Esophagus muscularis mucosa (tissue), 4 donors: ENCODE data around the gene DGKQ. TPM values are rescaled to one million over a fixed set of nuclear protein-coding genes. Genes with fewer than 3 reads are reported as not detected.

ENCODE experiments used
- DNase-seq: peaks from one replicate; pipeline ENCODE4 v3.0.0-alpha.2; 2017; ENCODE audit errors: extremely low spot score
- H3K27ac ChIP-seq, 4 donors: fragments of 200-600 bp; sonication (generic); replicated peaks in 1 of 4; 1 replicate in 3 of 4; 2 replicates in 1 of 4; pipeline ENCODE4 v1.5.1; 2016 to 2019; ENCODE audit warnings: mild to moderate bottlenecking in 1 of 4
- H3K27me3 ChIP-seq, 4 donors: fragments of 200-600 bp; sonication (generic); one replicate each; pipeline versions ENCODE4 v1.5.1 to v1.6.0; 2016 to 2019
- H3K36me3 ChIP-seq, 4 donors: fragments of 200-600 bp; sonication (generic); one replicate each; pipeline ENCODE4 v1.5.1; 2016 to 2019
- H3K4me1 ChIP-seq, 4 donors: fragments of 200-600 bp; sonication (generic); one replicate each; pipeline ENCODE4 v1.5.1; 2016 to 2019
- H3K4me3 ChIP-seq, 4 donors: fragments of 200-600 bp; sonication (generic); 1 replicate in 2 of 4; 2 replicates in 2 of 4; pipeline ENCODE4 v1.5.1; 2016 to 2019; ENCODE audit warnings: mild to moderate bottlenecking in 4 of 4, moderate library complexity in 1 of 4
- H3K9me3 ChIP-seq, 4 donors: fragments of 200-600 bp; sonication (generic); 1 replicate in 3 of 4; 2 replicates in 1 of 4; pipeline ENCODE4 v1.5.1; 2016 to 2019
- CTCF ChIP-seq, 3 experiments: fragments of 200-600 bp in 2 of 3; fragments of 450-650 bp in 1 of 3; sonication (generic) in 2 of 3; IDR thresholded peaks; one replicate each; pipeline ENCODE4 v1.5.1; 2017 to 2019; ENCODE audit warnings: antibody characterized with exemption in 3 of 3, mild to moderate bottlenecking in 2 of 3, moderate library complexity in 1 of 3
- EP300 ChIP-seq: sonication (generic); formaldehyde crosslinking; IDR thresholded peaks from one replicate; pipeline ENCODE4 v1.6.1; 2017; ENCODE audit warnings: antibody characterized with exemption
- POLR2A ChIP-seq: fragments of 450-650 bp; IDR thresholded peaks from one replicate; pipeline ENCODE4 v1.6.1; 2017; ENCODE audit warnings: antibody characterized with exemption, moderate library complexity, mild to moderate bottlenecking, low read depth
- POLR2AphosphoS5 ChIP-seq, 2 donors: sonication (generic); formaldehyde crosslinking; IDR thresholded peaks; one replicate each; pipeline ENCODE4 v1.6.1; 2017; ENCODE audit warnings: antibody characterized with exemption in 2 of 2
- WGBS: methylation state at CpG from one replicate; pipeline ENCODE4 v1.1.5; 2018; 5-methylcytosine and 5-hydroxymethylcytosine counted together
- intact Hi-C: fragments of 100-400 bp; cut with DNase I; formaldehyde crosslinking; loops from one replicate; pipeline ENCODE4 v1.15.1; 2023
- total RNA-seq, 4 donors: library from RNA; depleted of rRNA; stranded (reverse); fragments of >200 nt; gene quantifications; one replicate each; pipeline versions ENCODE4 v1.1.0 to v1.2.1, GENCODE V29; 2016

The DGKQ gene
- total RNA-seq, 4 donors from 2014 or later, result 7.5 to 11.9 (median 9.9) TPM

- no peak for TF ChIP-seq POLR2A
- TF ChIP-seq POLR2AphosphoS5 (IDR thresholded peaks at IDR 0.05), result no peak
- no peak for TF ChIP-seq EP300
- no peak for TF ChIP-seq CTCF (IDR thresholded peaks at IDR 0.05)
- intact Hi-C loops, result no loop called here
- H3K27ac ChIP-seq, result no peak overlapping the region
- WGBS, result 83% methylated on average over 7 of the region's 21 CpGs
- H3K9me3 ChIP-seq, result no peaks in the 10 kb centered on the region
- peaks cover 4 to 24% (median 16%) of the 10 kb centered on the region in 4 donors for H3K4me1 ChIP-seq
- no peak for DNase-seq
- no peak overlapping the region for H3K4me3 ChIP-seq
- peaks cover 0 to 15% (median 6%) of the 10 kb centered on the region in 4 donors for H3K27me3 ChIP-seq
- H3K36me3 ChIP-seq, result peaks cover 15 to 67% (median 55%) of the 10 kb centered on the region in 4 donors
These were observed 7.6 kb downstream of the DGKQ start for GRCh38 chr4:965766-966134.

GRCh38 chr4:965048-965765 lies 8.2 kb downstream of the DGKQ start:
- intact Hi-C loops, result no loop called here
- H3K27ac ChIP-seq, result no peak overlapping the region
- 90% methylated on average over 6 of the region's 26 CpGs for WGBS
- H3K9me3 ChIP-seq, result no peaks in the 10 kb centered on the region
- no peak overlapping the region for H3K4me3 ChIP-seq
- peaks cover 0 to 15% (median 6%) of the 10 kb centered on the region in 4 donors for H3K27me3 ChIP-seq
- peaks cover 15 to 72% (median 59%) of the 10 kb centered on the region in 4 donors for H3K36me3 ChIP-seq
- TF ChIP-seq POLR2AphosphoS5 (IDR thresholded peaks at IDR 0.05), result no peak
- TF ChIP-seq CTCF (IDR thresholded peaks at IDR 0.05), result no peak
- TF ChIP-seq EP300, result no peak
- no peak for TF ChIP-seq POLR2A
- peaks cover 4 to 19% (median 15%) of the 10 kb centered on the region in 4 donors for H3K4me1 ChIP-seq
- no peak for DNase-seq

- TF ChIP-seq POLR2A (no peak), POLR2AphosphoS5 (IDR thresholded peaks at IDR 0.05) (no peak), EP300 (no peak), CTCF (IDR thresholded peaks at IDR 0.05) (no peak)
- H3K27ac ChIP-seq, result no peak overlapping the region
- no CpG with 5 or more reads among the region's 23 CpGs for WGBS
- intact Hi-C loops, result no loop called here
- peaks cover 4 to 19% (median 15%) of the 10 kb centered on the region in 4 donors for H3K4me1 ChIP-seq
- H3K36me3 ChIP-seq, result peaks cover 15 to 79% (median 63%) of the 10 kb centered on the region in 4 donors
- no peak for DNase-seq
- H3K4me3 ChIP-seq, result no peak overlapping the region
- no peaks in the 10 kb centered on the region for H3K9me3 ChIP-seq
- peaks cover 0 to 15% (median 6%) of the 10 kb centered on the region in 4 donors for H3K27me3 ChIP-seq
These were observed 8.9 kb downstream of the DGKQ start for GRCh38 chr4:964346-965025.

GRCh38 chr4:963276-964225 lies 9.8 kb downstream of the DGKQ start:
- Histone ChIP-seq H3K27me3 (peaks cover 0 to 11% (median 4%) of the 10 kb centered on the region in 4 donors), H3K9me3 (no peaks in the 10 kb centered on the region), H3K4me3 (no peak overlapping the region), H3K36me3 (peaks cover 15 to 87% (median 67%) of the 10 kb centered on the region in 4 donors), H3K4me1 (peaks cover 4 to 14% (median 13%) of the 10 kb centered on the region in 4 donors), H3K27ac (no peak overlapping the region)
- intact Hi-C loops, result no loop called here
- DNase-seq, result no peak
- 97% methylated on average over 14 of the region's 39 CpGs for WGBS
- TF ChIP-seq POLR2A (no peak), POLR2AphosphoS5 (IDR thresholded peaks at IDR 0.05) (no peak), CTCF (IDR thresholded peaks at IDR 0.05) (no peak)
